ENCODE data around the gene PTTG1. TPM values are rescaled to one million over a fixed set of nuclear protein-coding genes. Genes with fewer than 3 reads are reported as not detected.

PTTG1 gene
- total RNA-seq, 1 experiment from 2014 or later: 157 TPM

- Mint-ChIP-seq H3K9me3 (ENCODE audit: unreplicated experiment) (peaks cover 18% of the 10 kb centered on the region), H3K36me3 (ENCODE audit: insufficient read depth, unreplicated experiment) (peaks cover 5% of the 10 kb centered on the region), H3K27ac (ENCODE audit: unreplicated experiment) (no peak overlapping the region), H3K27me3 (ENCODE audit: insufficient read depth, unreplicated experiment) (no peaks in the 10 kb centered on the region), H3K4me3 (ENCODE audit: unreplicated experiment) (no peak overlapping the region), H3K4me1 (ENCODE audit: low read depth, unreplicated experiment) (no peaks in the 10 kb centered on the region)
- CTCF ChIA-PET: interaction anchor here (0.6 to 1.4 kb wide), 12 partner anchors 9 to 404 kb away, joined by 3 to 16 read pairs (median 4); partner anchors contain the start of genes FAM200C and SLU7
- TF ChIP-seq CTCF (IDR thresholded peaks at IDR 0.05; ENCODE audit: insufficient read depth in 1 of 2, low read depth in 1 of 2, low read length in 1 of 2, severe bottlenecking in 1 of 2, unreplicated experiment in 1 of 2): peak; percentile 43 to 49
- POLR2A ChIA-PET: no interaction called here
- H3K27me3 ChIP-seq (replicated peaks; ENCODE audit: control insufficient read depth, insufficient read depth, low read length): no peaks in the 10 kb centered on the region
- no peak overlapping the region for H3K4me3 ChIP-seq (ENCODE audit: low read depth, low read length)
- intact Hi-C loops (cut with micrococcal nuclease; ENCODE audit: unreplicated experiment): loop anchor here (1.0 to 5.0 kb wide), 5 partner anchors 46 to 949 kb away; no protein-coding TSS in a partner anchor
- H3K9me3 ChIP-seq: peaks cover 11% of the 10 kb centered on the region
- no peaks in the 10 kb centered on the region for H3K4me1 ChIP-seq
- H3K36me3 ChIP-seq (ENCODE audit: control insufficient read depth, insufficient read depth, low read length): no peaks in the 10 kb centered on the region
- DNase-seq: no peak
- BruUV-seq (replicated peaks): no TSS peak
Observed at GRCh38 chr5:160390787-160391696, 30.6 kb upstream of the PTTG1 start.

- ChIA-PET POLR2A (no interaction called here), CTCF (no interaction called here)
- no peak overlapping the region for H3K4me3 ChIP-seq (ENCODE audit: low read depth, low read length)
- H3K9me3 ChIP-seq: no peaks in the 10 kb centered on the region
- intact Hi-C loops (cut with micrococcal nuclease; ENCODE audit: unreplicated experiment): no loop called here
- no peaks in the 10 kb centered on the region for H3K36me3 ChIP-seq (ENCODE audit: control insufficient read depth, insufficient read depth, low read length)
- no peaks in the 10 kb centered on the region for H3K27me3 Mint-ChIP-seq (ENCODE audit: insufficient read depth, unreplicated experiment)
- H3K9me3 Mint-ChIP-seq (ENCODE audit: unreplicated experiment): no peaks in the 10 kb centered on the region
- no TSS peak for BruUV-seq (replicated peaks)
- no peak overlapping the region for H3K4me3 Mint-ChIP-seq (ENCODE audit: unreplicated experiment)
- H3K4me1 ChIP-seq: no peaks in the 10 kb centered on the region; the same call in 1 of the 2 replicates
- TF ChIP-seq CTCF (IDR thresholded peaks at IDR 0.05; ENCODE audit: insufficient read depth in 1 of 2, low read depth in 1 of 2, low read length in 1 of 2, severe bottlenecking in 1 of 2, unreplicated experiment in 1 of 2): no peak
- DNase-seq: no peak
- H3K4me1 Mint-ChIP-seq (ENCODE audit: low read depth, unreplicated experiment): peaks cover 3% of the 10 kb centered on the region
- H3K36me3 Mint-ChIP-seq (ENCODE audit: insufficient read depth, unreplicated experiment): peaks cover 5% of the 10 kb centered on the region
- no peak overlapping the region for H3K27ac Mint-ChIP-seq (ENCODE audit: unreplicated experiment)
- H3K27me3 ChIP-seq (replicated peaks; ENCODE audit: control insufficient read depth, insufficient read depth, low read length): no peaks in the 10 kb centered on the region
Observed at GRCh38 chr5:160395111-160395510, 26.5 kb upstream of the PTTG1 start.

- intact Hi-C loops (cut with micrococcal nuclease; ENCODE audit: unreplicated experiment): no loop called here
- no peak for TF ChIP-seq CTCF (IDR thresholded peaks at IDR 0.05; ENCODE audit: insufficient read depth in 1 of 2, low read depth in 1 of 2, low read length in 1 of 2, severe bottlenecking in 1 of 2, unreplicated experiment in 1 of 2)
Observed at GRCh38 chr5:160397492-160397891, 24.2 kb upstream of the PTTG1 start.

More at GRCh38 chr5:160397492-160397891, 24.2 kb upstream of the PTTG1 start:
- no peak overlapping the region for H3K4me3 ChIP-seq (ENCODE audit: low read depth, low read length)
- no peak overlapping the region for H3K4me3 Mint-ChIP-seq (ENCODE audit: unreplicated experiment)
- no peaks in the 10 kb centered on the region for H3K27me3 ChIP-seq (replicated peaks; ENCODE audit: control insufficient read depth, insufficient read depth, low read length)
- no peaks in the 10 kb centered on the region for H3K9me3 Mint-ChIP-seq (ENCODE audit: unreplicated experiment)
- no peak overlapping the region for H3K27ac Mint-ChIP-seq (ENCODE audit: unreplicated experiment)
- H3K27me3 Mint-ChIP-seq (ENCODE audit: insufficient read depth, unreplicated experiment): no peaks in the 10 kb centered on the region
- CTCF ChIA-PET: no interaction called here
- no TSS peak for BruUV-seq (replicated peaks)
- peaks cover 8% of the 10 kb centered on the region for H3K36me3 Mint-ChIP-seq (ENCODE audit: insufficient read depth, unreplicated experiment)
- no peaks in the 10 kb centered on the region for H3K9me3 ChIP-seq
- no peaks in the 10 kb centered on the region; the same call in 1 of the 2 replicates for H3K4me1 ChIP-seq
- H3K36me3 ChIP-seq (ENCODE audit: control insufficient read depth, insufficient read depth, low read length): no peaks in the 10 kb centered on the region
- H3K4me1 Mint-ChIP-seq (ENCODE audit: low read depth, unreplicated experiment): peaks cover 6% of the 10 kb centered on the region
- DNase-seq: no peak
- POLR2A ChIA-PET: no interaction called here

All from Caco-2 (cell line).